ENCODE measurements around the gene RPS16. TPM values are rescaled to one million over a fixed set of nuclear protein-coding genes. Genes with fewer than 3 reads are reported as not detected.

Gene RPS16
- total and polyA plus RNA-seq, 2 of the 13 experiments (the other 11 are each of a cell fraction or from before 2014, with no cell fraction given), result 488 to 2,583 TPM

DNA sequence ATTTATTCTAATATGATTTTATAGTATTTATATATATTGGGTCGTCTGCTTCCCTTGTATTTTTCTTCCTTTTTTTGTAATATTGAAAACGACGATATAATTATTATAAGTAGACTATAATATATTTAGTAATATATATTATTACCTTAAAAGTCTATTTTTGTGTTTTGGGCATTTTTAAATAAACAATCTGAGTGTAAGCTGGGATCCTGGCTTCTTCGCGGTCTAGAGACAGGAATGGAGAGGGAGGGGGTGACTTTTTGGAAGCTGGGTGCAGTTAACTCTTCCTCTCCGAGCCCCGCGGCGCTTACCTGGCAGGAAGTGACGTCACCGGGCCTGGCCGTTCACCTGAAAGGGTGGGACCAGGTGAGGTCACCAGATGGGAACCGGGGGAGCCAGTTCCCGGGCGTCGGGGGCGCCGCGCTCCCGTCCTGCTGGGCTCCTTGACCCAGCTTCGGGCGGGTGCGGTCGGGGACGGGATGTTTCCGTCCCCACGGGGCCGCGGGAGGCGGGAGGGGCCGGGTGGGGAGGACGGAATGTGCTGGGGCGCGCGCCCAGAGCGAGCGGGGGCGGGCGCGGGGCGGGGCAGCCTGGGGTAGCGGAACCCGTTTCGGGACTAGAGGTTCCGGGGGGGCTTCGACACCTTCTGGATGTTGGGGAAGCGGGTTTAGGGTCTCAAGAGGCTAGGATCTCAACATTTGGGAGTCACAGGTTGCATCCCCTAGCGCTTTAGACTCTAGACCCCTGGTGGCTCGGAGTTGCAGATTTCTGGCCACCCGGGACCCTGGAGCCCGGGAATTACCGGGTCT, 26.3 kb downstream of the RPS16 start (continued):
- TF ChIP-seq, protein P1, sequence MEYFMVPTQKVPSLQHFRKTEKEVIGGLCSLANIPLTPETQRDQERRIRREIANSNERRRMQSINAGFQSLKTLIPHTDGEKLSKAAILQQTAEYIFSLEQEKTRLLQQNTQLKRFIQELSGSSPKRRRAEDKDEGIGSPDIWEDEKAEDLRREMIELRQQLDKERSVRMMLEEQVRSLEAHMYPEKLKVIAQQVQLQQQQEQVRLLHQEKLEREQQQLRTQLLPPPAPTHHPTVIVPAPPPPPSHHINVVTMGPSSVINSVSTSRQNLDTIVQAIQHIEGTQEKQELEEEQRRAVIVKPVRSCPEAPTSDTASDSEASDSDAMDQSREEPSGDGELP (IDR thresholded peaks at IDR 0.05; ENCODE audit: borderline replicate concordance, low read depth), result peak; percentile 42; the same call in 1 of the 2 replicates
- TF ChIP-seq NKX3-1 (CRISPR knock-in tag; IDR thresholded peaks at IDR 0.05), result no peak
- no peak for TF ChIP-seq KDM5B (CRISPR knock-in tag; IDR thresholded peaks at IDR 0.05; ENCODE audit: borderline replicate concordance)
- no peak for TF ChIP-seq ZNF614 (CRISPR knock-in tag; IDR thresholded peaks at IDR 0.05; ENCODE audit: borderline replicate concordance)
- TF ChIP-seq ZNF747 (CRISPR knock-in tag; IDR thresholded peaks at IDR 0.05; ENCODE audit: borderline replicate concordance), result no peak
- TF ChIP-seq, protein P2, sequence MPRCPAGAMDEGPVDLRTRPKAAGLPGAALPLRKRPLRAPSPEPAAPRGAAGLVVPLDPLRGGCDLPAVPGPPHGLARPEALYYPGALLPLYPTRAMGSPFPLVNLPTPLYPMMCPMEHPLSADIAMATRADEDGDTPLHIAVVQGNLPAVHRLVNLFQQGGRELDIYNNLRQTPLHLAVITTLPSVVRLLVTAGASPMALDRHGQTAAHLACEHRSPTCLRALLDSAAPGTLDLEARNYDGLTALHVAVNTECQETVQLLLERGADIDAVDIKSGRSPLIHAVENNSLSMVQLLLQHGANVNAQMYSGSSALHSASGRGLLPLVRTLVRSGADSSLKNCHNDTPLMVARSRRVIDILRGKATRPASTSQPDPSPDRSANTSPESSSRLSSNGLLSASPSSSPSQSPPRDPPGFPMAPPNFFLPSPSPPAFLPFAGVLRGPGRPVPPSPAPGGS (CRISPR knock-in tag; IDR thresholded peaks at IDR 0.05), result no peak
- TF ChIP-seq ZNF235 (CRISPR knock-in tag; IDR thresholded peaks at IDR 0.05; ENCODE audit: borderline replicate concordance), result no peak
- peak; percentile 76 for TF ChIP-seq TBX2 (CRISPR knock-in tag; IDR thresholded peaks at IDR 0.05; ENCODE audit: borderline replicate concordance)
- TF ChIP-seq SMARCC2 (IDR thresholded peaks at IDR 0.05), result no peak
- TF ChIP-seq ZNF619 (CRISPR knock-in tag; IDR thresholded peaks at IDR 0.05), result 0 out of 2 replicates have a peak, but pooled peaks have one; percentile 44
- TF ChIP-seq ZKSCAN1 (IDR thresholded peaks at IDR 0.05; ENCODE audit: low read length), result no peak
- TF ChIP-seq, protein P3, sequence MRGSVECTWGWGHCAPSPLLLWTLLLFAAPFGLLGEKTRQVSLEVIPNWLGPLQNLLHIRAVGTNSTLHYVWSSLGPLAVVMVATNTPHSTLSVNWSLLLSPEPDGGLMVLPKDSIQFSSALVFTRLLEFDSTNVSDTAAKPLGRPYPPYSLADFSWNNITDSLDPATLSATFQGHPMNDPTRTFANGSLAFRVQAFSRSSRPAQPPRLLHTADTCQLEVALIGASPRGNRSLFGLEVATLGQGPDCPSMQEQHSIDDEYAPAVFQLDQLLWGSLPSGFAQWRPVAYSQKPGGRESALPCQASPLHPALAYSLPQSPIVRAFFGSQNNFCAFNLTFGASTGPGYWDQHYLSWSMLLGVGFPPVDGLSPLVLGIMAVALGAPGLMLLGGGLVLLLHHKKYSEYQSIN (CRISPR knock-in tag; IDR thresholded peaks at IDR 0.05; ENCODE audit: borderline replicate concordance), result no peak
- TF ChIP-seq NR2F2 (IDR thresholded peaks at IDR 0.05; ENCODE audit: borderline replicate concordance, low read depth), result peak; percentile 44; the same call in 1 of the 2 replicates
- TF ChIP-seq, protein P4, sequence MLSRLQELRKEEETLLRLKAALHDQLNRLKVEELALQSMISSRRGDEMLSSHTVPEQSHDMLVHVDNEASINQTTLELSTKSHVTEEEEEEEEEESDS (CRISPR knock-in tag; IDR thresholded peaks at IDR 0.05; ENCODE audit: borderline replicate concordance), result no peak
- TF ChIP-seq, protein P5, sequence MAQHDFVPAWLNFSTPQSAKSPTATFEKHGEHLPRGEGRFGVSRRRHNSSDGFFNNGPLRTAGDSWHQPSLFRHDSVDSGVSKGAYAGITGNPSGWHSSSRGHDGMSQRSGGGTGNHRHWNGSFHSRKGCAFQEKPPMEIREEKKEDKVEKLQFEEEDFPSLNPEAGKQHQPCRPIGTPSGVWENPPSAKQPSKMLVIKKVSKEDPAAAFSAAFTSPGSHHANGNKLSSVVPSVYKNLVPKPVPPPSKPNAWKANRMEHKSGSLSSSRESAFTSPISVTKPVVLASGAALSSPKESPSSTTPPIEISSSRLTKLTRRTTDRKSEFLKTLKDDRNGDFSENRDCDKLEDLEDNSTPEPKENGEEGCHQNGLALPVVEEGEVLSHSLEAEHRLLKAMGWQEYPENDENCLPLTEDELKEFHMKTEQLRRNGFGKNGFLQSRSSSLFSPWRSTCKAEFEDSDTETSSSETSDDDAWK (CRISPR knock-in tag; IDR thresholded peaks at IDR 0.05), result no peak
- no peak for TF ChIP-seq SRSF4 (IDR thresholded peaks at IDR 0.05; ENCODE audit: low read depth, low read length, poor library complexity, severe bottlenecking)
- TF ChIP-seq, protein P6, sequence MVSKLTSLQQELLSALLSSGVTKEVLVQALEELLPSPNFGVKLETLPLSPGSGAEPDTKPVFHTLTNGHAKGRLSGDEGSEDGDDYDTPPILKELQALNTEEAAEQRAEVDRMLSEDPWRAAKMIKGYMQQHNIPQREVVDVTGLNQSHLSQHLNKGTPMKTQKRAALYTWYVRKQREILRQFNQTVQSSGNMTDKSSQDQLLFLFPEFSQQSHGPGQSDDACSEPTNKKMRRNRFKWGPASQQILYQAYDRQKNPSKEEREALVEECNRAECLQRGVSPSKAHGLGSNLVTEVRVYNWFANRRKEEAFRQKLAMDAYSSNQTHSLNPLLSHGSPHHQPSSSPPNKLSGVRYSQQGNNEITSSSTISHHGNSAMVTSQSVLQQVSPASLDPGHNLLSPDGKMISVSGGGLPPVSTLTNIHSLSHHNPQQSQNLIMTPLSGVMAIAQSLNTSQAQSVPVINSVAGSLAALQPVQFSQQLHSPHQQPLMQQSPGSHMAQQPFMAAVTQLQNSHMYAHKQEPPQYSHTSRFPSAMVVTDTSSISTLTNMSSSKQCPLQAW (CRISPR knock-in tag; IDR thresholded peaks at IDR 0.05), result peak; percentile 70; the same call in 1 of the 2 replicates
- TF ChIP-seq MEF2D (CRISPR knock-in tag; IDR thresholded peaks at IDR 0.05), result no peak
- peak; percentile 19 for TF ChIP-seq SP5 (CRISPR knock-in tag; IDR thresholded peaks at IDR 0.05; ENCODE audit: borderline replicate concordance, low read depth)
- no peak for TF ChIP-seq ZNF224 (CRISPR knock-in tag; IDR thresholded peaks at IDR 0.05)
- TF ChIP-seq SNAPC2 (CRISPR knock-in tag; IDR thresholded peaks at IDR 0.05), result 0 out of 2 replicates have a peak, but pooled peaks have one; percentile 29
- TF ChIP-seq ZKSCAN8 (CRISPR knock-in tag; IDR thresholded peaks at IDR 0.05; ENCODE audit: borderline replicate concordance), result no peak
- no peak for TF ChIP-seq RFX1 (IDR thresholded peaks at IDR 0.05)

Data from HepG2 (cell line).